Central memory CD8-positive, alpha-beta T cell (primary cell): Measurements from ENCODE around the gene LRCH3.

Experiments
- ATAC-seq: fragments of 150-1000 bp; cut with Tn5 transposase; replicated peaks from 2 replicates; pipeline ENCODE4 v1.10.0; 2022; ENCODE audit warnings: mild to moderate bottlenecking, moderate FRiP score, moderate number of reproducible peaks; ENCODE audit not compliant: poor library complexity, severe bottlenecking; ENCODE audit errors: extremely low read depth
- DNase-seq, 2 donors: peaks; one replicate each; pipeline ENCODE4 v3.0.0; 2021; ENCODE audit warnings: low spot score in 2 of 2
- H3K27ac Mint-ChIP-seq: one replicate; pipeline ENCODE4 v1.8.0; 2022; ENCODE audit warnings: low read depth, mild to moderate bottlenecking, moderate library complexity, mixed read lengths
- H3K27me3 Mint-ChIP-seq: one replicate; pipeline ENCODE4 v1.8.0; 2022; ENCODE audit warnings: mixed read lengths
- H3K36me3 Mint-ChIP-seq: one replicate; pipeline ENCODE4 v1.8.0; 2022; ENCODE audit warnings: mild to moderate bottlenecking, moderate library complexity, mixed read lengths; ENCODE audit not compliant: insufficient read depth
- H3K4me1 Mint-ChIP-seq: one replicate; pipeline ENCODE4 v1.8.0; 2022; ENCODE audit warnings: mixed read lengths
- H3K4me3 Mint-ChIP-seq: one replicate; pipeline ENCODE4 v1.8.0; 2022; ENCODE audit warnings: mild to moderate bottlenecking, moderate library complexity, mixed read lengths
- H3K9me3 Mint-ChIP-seq: one replicate; pipeline ENCODE4 v1.8.0; 2022; ENCODE audit warnings: mixed read lengths

Gene LRCH3

GRCh38 chr3:197756704-197757103 lies 34.4 kb upstream of the LRCH3 start:
- Mint-ChIP-seq H3K27me3 (no peaks in the 10 kb centered on the region), H3K9me3 (no peaks in the 10 kb centered on the region), H3K27ac (no peak overlapping the region), H3K36me3 (peaks cover 3% of the 10 kb centered on the region), H3K4me3 (no peak overlapping the region), H3K4me1 (peaks cover 30% of the 10 kb centered on the region)
- DNase-seq = no peak
- no peak for ATAC-seq

GRCh38 chr3:197758512-197758911 lies 32.5 kb upstream of the LRCH3 start:
- DNase-seq = no peak
- peaks cover 11% of the 10 kb centered on the region for H3K36me3 Mint-ChIP-seq
- ATAC-seq = no peak
- H3K27me3 Mint-ChIP-seq = no peaks in the 10 kb centered on the region
- H3K4me3 Mint-ChIP-seq = no peak overlapping the region
- H3K4me1 Mint-ChIP-seq = peaks cover 22% of the 10 kb centered on the region
- H3K9me3 Mint-ChIP-seq = no peaks in the 10 kb centered on the region
- no peak overlapping the region for H3K27ac Mint-ChIP-seq

- no peaks in the 10 kb centered on the region for H3K4me1 Mint-ChIP-seq
- no peak for ATAC-seq
- H3K27ac Mint-ChIP-seq = no peak overlapping the region
- no peaks in the 10 kb centered on the region for H3K9me3 Mint-ChIP-seq
- DNase-seq = no peak
- H3K36me3 Mint-ChIP-seq = peaks cover 22% of the 10 kb centered on the region
- no peak overlapping the region for H3K4me3 Mint-ChIP-seq
- H3K27me3 Mint-ChIP-seq = no peaks in the 10 kb centered on the region
Observed at GRCh38 chr3:197761784-197762183, 29.3 kb upstream of the LRCH3 start.

- Mint-ChIP-seq H3K27ac (no peak overlapping the region), H3K36me3 (peaks cover 65% of the 10 kb centered on the region), H3K4me1 (no peaks in the 10 kb centered on the region), H3K4me3 (no peak overlapping the region), H3K9me3 (no peaks in the 10 kb centered on the region), H3K27me3 (no peaks in the 10 kb centered on the region)
- ATAC-seq (no peak), DNase-seq (no peak)
Observed at GRCh38 chr3:197775317-197775716, 15.7 kb upstream of the LRCH3 start.

GRCh38 chr3:197782230-197782629 lies 8.8 kb upstream of the LRCH3 start:
- Mint-ChIP-seq H3K27ac (no peak overlapping the region), H3K9me3 (no peaks in the 10 kb centered on the region), H3K4me1 (peaks cover 11% of the 10 kb centered on the region), H3K27me3 (no peaks in the 10 kb centered on the region), H3K36me3 (peaks cover 46% of the 10 kb centered on the region), H3K4me3 (no peak overlapping the region)
- DNase-seq (no peak), ATAC-seq (no peak)

GRCh38 chr3:197784019-197784585 lies 7.0 kb upstream of the LRCH3 start:
- no peak overlapping the region for H3K4me3 Mint-ChIP-seq
- H3K36me3 Mint-ChIP-seq = peaks cover 35% of the 10 kb centered on the region
- no peak overlapping the region for H3K27ac Mint-ChIP-seq
- peaks cover 11% of the 10 kb centered on the region for H3K4me1 Mint-ChIP-seq
- DNase-seq = no peak
- H3K27me3 Mint-ChIP-seq = no peaks in the 10 kb centered on the region
- ATAC-seq = no peak
- H3K9me3 Mint-ChIP-seq = no peaks in the 10 kb centered on the region

- Mint-ChIP-seq H3K27ac (no peak overlapping the region), H3K4me1 (peaks cover 13% of the 10 kb centered on the region), H3K36me3 (peaks cover 23% of the 10 kb centered on the region), H3K27me3 (no peaks in the 10 kb centered on the region), H3K9me3 (no peaks in the 10 kb centered on the region), H3K4me3 (no peak overlapping the region)
- ATAC-seq = no peak
- no peak for DNase-seq
Observed at GRCh38 chr3:197787412-197787811, 3.6 kb upstream of the LRCH3 start.

- no peak overlapping the region for H3K27ac Mint-ChIP-seq
- H3K36me3 Mint-ChIP-seq = peaks cover 22% of the 10 kb centered on the region
- no peaks in the 10 kb centered on the region for H3K27me3 Mint-ChIP-seq
- H3K4me1 Mint-ChIP-seq = peaks cover 21% of the 10 kb centered on the region
- H3K9me3 Mint-ChIP-seq = no peaks in the 10 kb centered on the region
- no peak for ATAC-seq
- no peak for DNase-seq
- H3K4me3 Mint-ChIP-seq = no peak overlapping the region
Observed at GRCh38 chr3:197789309-197789708, 1.7 kb upstream of the LRCH3 start.

- Mint-ChIP-seq H3K4me1 (peaks cover 20% of the 10 kb centered on the region), H3K9me3 (no peaks in the 10 kb centered on the region), H3K36me3 (peaks cover 20% of the 10 kb centered on the region), H3K4me3 (peak overlapping the region; percentile 84), H3K27me3 (no peaks in the 10 kb centered on the region), H3K27ac (peak overlapping the region; percentile 96)
- ATAC-seq = no peak
- no peak for DNase-seq
Observed at GRCh38 chr3:197790033-197790432, 1.0 kb upstream of the LRCH3 start.

- DNase-seq (peak in 1 of 2 donors; percentile 28), ATAC-seq (peak; percentile 48)
- H3K36me3 Mint-ChIP-seq = peaks cover 23% of the 10 kb centered on the region
- H3K27me3 Mint-ChIP-seq = no peaks in the 10 kb centered on the region
- H3K27ac Mint-ChIP-seq = peak overlapping the region; percentile 96
- H3K4me1 Mint-ChIP-seq = peaks cover 38% of the 10 kb centered on the region
- H3K4me3 Mint-ChIP-seq = peak overlapping the region; percentile 84
- H3K9me3 Mint-ChIP-seq = no peaks in the 10 kb centered on the region
Observed at GRCh38 chr3:197791892-197792647, 1.0 kb downstream of the LRCH3 start.

GRCh38 chr3:197793247-197793646 lies 2.2 kb downstream of the LRCH3 start:
- H3K9me3 Mint-ChIP-seq = no peaks in the 10 kb centered on the region
- peak overlapping the region; percentile 84 for H3K4me3 Mint-ChIP-seq
- H3K27me3 Mint-ChIP-seq = no peaks in the 10 kb centered on the region
- peaks cover 43% of the 10 kb centered on the region for H3K4me1 Mint-ChIP-seq
- H3K36me3 Mint-ChIP-seq = peaks cover 22% of the 10 kb centered on the region
- ATAC-seq (peak; percentile 54), DNase-seq (peak in 1 of 2 donors; percentile 13)
- H3K27ac Mint-ChIP-seq = peak overlapping the region; percentile 96

- DNase-seq (no peak), ATAC-seq (no peak)
- Mint-ChIP-seq H3K4me3 (no peak overlapping the region), H3K4me1 (peaks cover 45% of the 10 kb centered on the region), H3K36me3 (peaks cover 22% of the 10 kb centered on the region), H3K27ac (no peak overlapping the region), H3K9me3 (no peaks in the 10 kb centered on the region), H3K27me3 (no peaks in the 10 kb centered on the region)
Observed at GRCh38 chr3:197794115-197794514, 3.1 kb downstream of the LRCH3 start.

GRCh38 chr3:197795200-197795599 lies 4.1 kb downstream of the LRCH3 start:
- peaks cover 47% of the 10 kb centered on the region for H3K4me1 Mint-ChIP-seq
- DNase-seq (no peak), ATAC-seq (no peak)
- no peak overlapping the region for H3K4me3 Mint-ChIP-seq
- H3K36me3 Mint-ChIP-seq = peaks cover 22% of the 10 kb centered on the region
- no peaks in the 10 kb centered on the region for H3K27me3 Mint-ChIP-seq
- H3K27ac Mint-ChIP-seq = no peak overlapping the region
- no peaks in the 10 kb centered on the region for H3K9me3 Mint-ChIP-seq
